Neural cell (in vitro differentiated cells): Measurements from ENCODE around the gene PLXDC2.

Experiments used
- CTCF ChIP-seq: fragments of 450-650 bp; IDR thresholded peaks from 2 replicates; pipeline ENCODE4 v1.5.1; 2014; ENCODE audit warnings: antibody characterized with exemption, mild to moderate bottlenecking, moderate library complexity; ENCODE audit not compliant: poor library complexity, severe bottlenecking
- POLR2AphosphoS5 ChIP-seq: IDR thresholded peaks from 2 replicates; pipeline ENCODE4 v1.6.1; 2012
- SMC3 ChIP-seq: fragments of 450-650 bp; conservative IDR thresholded peaks from 2 replicates; pipeline ENCODE4 v1.6.1; 2014; ENCODE audit warnings: antibody characterized with exemption, mild to moderate bottlenecking, moderate library complexity; ENCODE audit not compliant: poor library complexity
- TAF1 ChIP-seq: IDR thresholded peaks from 2 replicates; pipeline ENCODE4 v1.6.1; 2012; ENCODE audit warnings: low read depth

- TF ChIP-seq CTCF = no peak
- no peak for TF ChIP-seq SMC3
- TF ChIP-seq TAF1 = no peak
- TF ChIP-seq POLR2AphosphoS5 = no peak
Measured at GRCh38 chr10:19862811-19863515, 46.7 kb downstream of the PLXDC2 start.
